Raji (cell line): ENCODE measurements around the gene PTPRR.

ENCODE experiments used
- POLR2A ChIP-seq: IDR thresholded peaks from 2 replicates; pipeline ENCODE4 v1.6.1; 2011; ENCODE audit warnings: low read depth, low read length, control low read depth; ENCODE audit not compliant: insufficient read depth

Gene PTPRR

GRCh38 chr12:70928071-70928470 is 7.5 kb upstream of the PTPRR start:
- no peak for TF ChIP-seq POLR2A

DNA sequence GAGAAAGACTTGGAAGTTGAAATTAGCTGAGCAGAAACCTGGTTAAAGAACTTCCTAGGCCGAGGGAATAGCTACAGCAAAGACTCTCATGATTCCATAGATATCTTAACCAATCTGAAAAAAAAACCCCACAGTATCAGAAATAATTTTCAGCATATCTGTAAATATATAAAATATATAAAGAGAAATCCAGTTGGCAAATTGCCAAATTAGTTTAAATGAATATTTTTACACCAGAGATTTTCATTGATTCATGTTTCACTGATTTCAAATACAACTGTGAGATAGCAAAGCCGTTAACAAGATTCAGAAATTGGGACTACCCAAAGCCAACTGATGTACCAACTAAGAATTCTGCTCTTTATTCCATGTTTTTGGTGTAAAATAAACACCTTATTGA is 6.8 kb upstream of the PTPRR start:
- no peak for TF ChIP-seq POLR2A

DNA sequence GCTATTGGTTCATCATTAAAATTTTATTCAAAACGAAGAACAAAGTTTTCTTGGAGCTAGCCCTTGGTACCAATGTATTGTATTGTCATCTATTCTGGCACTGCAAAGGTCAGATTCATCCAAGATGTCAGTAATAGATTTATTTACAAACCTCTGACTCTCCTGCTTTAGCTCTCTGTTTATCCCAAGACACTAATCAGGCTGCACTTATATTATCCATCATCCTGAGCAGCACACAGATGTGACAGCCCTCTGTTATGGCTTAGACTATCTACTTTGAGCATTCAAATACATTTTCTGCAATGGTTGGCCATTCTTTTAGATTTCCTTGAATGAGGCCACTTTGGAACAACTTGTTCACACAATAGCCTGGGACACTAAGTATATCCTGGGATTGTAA is 5.0 kb upstream of the PTPRR start:
- no peak for TF ChIP-seq POLR2A

DNA sequence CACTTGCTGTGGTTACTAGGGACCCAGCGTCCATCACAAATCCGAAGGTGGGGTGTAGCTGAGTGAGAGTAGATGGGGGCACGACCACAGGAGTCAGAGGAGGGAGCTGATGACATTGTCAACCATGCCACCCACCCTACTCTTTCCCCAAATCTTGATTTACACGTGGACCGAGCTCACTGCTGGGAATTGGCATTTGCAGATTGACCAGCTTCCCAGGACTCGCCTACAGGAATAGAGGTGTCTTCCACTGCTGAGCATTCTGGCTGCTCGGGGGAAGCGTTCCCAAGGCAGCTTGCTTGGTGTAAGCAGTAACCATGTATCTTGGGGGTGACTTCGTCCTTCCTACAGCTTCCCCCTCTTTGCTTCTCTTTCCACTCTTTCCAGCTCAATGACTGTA is 353 bp upstream of the PTPRR start:
- TF ChIP-seq POLR2A = no peak

DNA sequence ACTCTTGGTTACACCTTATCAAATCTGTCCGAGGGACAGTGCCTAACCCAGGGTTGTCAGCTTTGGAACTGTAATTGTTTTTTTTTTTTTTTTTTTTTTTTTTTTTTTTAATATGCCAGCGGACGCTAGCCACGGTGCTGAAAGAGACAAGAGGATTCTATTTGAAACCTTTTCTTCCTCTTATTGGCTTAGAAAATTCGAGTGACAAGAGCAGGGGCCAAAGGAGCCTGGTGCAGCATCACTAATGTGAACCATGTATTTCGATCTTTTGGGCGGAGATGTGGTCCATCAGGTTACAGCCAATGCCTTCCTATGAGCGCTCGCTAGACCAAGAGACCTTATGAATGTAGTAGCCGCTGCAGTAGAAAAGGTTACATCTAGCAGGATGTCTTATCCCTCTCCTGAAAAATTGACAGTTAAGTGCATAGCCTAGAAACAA is 922 bp downstream of the PTPRR start:
- no peak for TF ChIP-seq POLR2A

DNA sequence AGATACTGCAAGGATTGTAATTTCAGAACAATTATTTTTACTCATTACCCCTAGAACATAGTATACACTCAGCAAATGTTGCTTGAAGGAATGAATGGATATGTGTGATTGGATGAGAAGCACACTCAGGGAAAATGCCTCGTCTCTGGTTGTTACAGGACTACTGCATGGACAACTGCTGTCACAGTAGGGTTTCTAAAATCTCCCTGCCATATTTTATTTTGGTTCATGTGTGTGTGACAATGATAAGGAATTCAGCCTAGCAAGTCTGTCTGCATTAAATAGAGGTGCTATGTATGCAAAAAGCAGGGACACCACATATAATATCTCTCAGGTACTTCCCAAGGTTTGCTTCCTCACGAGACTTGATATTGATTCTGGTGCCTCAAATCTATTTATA is 1.4 kb downstream of the PTPRR start:
- no peak for TF ChIP-seq POLR2A

DNA sequence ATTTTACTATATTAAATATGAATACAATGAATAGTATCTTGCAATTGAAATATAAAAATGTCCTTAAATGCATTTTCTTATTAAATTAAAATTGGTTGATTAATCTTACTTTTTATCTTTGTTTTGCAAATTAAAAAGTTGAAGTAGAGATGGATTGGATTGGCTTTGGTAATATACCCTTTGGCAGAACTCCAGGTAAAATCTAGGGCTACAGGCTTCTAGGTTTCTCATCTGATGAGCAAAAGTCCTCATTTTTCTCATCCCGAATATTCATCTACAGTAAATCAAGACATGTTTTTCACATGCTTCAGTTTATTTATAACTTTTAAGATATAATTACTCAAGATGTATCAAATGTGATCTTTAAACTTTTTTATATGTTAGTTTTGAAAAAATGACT is 2.2 kb downstream of the PTPRR start:
- no peak for TF ChIP-seq POLR2A

DNA sequence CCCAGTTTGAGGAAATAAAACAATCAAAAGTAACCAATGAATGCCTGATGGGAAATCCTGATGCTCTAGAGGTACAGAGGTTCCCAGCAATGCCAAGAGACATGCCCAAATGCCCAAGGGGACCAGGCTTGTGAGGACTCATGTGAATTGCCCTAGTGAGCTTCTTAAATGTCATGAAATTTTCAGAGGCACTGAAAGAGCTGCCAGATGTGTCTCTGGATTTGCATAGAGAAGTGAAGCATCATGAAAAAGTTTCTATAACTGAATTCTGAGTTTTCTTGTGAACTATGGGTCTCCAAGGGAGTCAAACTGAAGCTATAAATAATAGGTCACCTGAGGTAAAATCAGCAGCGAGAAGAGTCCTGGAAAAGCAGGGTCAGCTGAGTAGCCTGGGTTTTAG is 9.9 kb downstream of the PTPRR start:
- TF ChIP-seq POLR2A = no peak

DNA sequence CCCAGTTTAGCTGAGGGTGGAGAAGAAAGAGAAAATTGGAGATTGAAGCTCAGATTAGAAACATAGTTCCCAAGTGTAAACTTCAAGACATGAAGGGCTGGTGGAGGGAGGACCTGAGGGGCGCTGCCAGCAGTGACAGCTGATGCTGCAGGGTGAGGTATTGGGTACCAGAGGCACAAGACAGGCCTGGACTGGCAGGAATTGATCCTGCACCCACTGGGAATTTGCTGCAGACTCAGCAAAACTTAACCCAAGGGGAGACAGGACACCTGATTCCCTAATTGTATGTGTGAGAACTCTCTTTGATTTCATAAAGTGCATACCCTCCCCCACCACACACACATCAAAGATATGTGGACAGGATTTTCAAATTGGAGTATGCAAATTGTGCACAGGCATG is 11.6 kb downstream of the PTPRR start:
- TF ChIP-seq POLR2A = no peak

- TF ChIP-seq POLR2A = no peak
These were observed 13.1 kb downstream of the PTPRR start for GRCh38 chr12:70907412-70907811.

DNA sequence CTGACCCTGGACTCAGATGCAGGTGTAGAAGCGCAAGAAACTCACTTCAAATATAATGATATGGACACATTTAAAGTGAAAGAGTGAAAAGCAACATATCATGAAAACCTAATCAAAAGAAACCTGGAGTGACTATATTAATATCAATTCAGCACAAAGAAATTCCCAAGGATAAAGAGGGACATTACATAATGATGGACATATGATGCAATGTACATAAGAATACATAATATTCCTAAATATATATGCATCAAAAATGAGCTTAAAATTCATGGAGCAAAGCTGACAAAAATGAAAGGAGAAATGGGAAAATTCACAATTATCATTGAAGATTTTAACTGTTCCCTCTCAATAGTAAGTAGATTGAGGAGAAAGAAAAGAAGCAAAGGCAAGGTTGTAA is 24.6 kb downstream of the PTPRR start:
- TF ChIP-seq POLR2A = no peak

GRCh38 chr12:70892593-70892992 is 27.9 kb downstream of the PTPRR start:
- TF ChIP-seq POLR2A = no peak

DNA sequence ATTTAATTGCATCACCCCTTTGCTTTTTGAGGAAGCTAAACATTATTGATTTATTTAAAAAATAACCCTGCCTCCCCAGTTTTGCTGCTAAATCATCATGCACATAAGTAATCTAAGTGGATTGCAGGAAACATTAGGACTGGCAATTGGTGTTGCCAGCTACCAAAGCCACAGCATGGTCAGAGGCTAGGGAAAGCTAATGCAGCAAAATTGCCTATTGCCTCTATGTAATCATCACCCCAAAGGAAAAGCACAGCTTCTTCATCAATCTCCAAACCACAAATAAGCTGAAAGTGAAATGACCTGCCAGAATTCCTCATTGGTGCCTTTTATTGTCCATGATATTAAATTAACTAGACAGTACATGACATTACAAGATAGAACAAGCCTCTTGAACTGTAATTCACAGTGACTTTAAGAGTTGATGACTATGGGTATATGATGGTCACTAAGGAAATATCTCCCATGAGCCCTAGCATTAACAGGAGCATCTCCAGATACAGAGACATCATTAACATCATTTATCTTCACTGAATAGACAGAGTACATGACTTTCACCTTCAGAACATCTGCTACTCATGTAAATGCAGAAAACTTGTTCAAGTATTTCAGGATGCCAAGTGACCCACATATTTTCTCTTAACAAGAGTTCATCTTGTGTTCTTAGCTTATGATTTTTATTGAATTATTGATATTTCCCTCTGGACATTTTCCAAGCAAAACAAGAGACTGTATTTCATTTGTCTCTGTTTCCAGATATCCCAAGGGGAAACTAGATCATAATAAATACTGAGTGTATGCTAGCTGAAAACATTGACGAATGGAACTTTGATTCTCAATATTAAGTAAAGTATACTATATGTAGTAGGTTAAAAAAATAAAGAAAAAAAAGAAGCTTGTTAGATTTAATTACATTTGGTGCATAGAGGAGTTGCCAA is 29.4 kb downstream of the PTPRR start:
- TF ChIP-seq POLR2A = no peak

- no peak for TF ChIP-seq POLR2A
These were observed 34.6 kb downstream of the PTPRR start for GRCh38 chr12:70885956-70886355.

DNA sequence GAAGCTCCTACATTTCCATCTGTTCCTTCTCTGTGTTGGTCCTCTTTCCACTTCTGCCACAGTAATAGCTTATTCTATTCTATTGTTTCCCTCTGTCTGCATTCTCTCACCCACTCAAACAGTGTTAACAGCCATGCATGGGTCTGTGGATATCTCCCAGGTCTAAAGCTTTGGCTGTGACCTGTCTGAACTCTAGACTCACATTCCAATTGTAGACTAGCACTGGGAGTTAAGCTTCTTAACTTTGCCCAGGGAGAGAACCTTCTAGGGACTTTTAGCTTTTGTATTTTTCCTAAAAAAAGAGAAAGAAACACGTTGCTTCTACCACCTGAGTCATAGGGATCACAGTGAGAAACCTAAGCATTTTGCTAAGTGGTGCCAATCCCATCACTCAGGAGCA is 36.7 kb downstream of the PTPRR start:
- TF ChIP-seq POLR2A = no peak

- TF ChIP-seq POLR2A = no peak
These were observed 39.8 kb downstream of the PTPRR start for GRCh38 chr12:70880744-70881143.

GRCh38 chr12:70876952-70877351 is 43.6 kb downstream of the PTPRR start:
- no peak for TF ChIP-seq POLR2A

- no peak for TF ChIP-seq POLR2A
These were observed 44.9 kb downstream of the PTPRR start for GRCh38 chr12:70875628-70876027.
